Measurements from ENCODE around the gene GABRB3.

GRCh38 chr15:26648676-26649075, 124.2 kb downstream of the GABRB3 start:
- TF ChIP-seq CTCF (IDR thresholded peaks at IDR 0.05; ENCODE audit: poor library complexity, severe bottlenecking), result no peak
- TF ChIP-seq TAF1 (IDR thresholded peaks at IDR 0.05; ENCODE audit: low read depth), result no peak
- TF ChIP-seq EP300 (conservative IDR thresholded peaks at IDR 0.05; ENCODE audit: poor library complexity, severe bottlenecking), result no peak
- no peak for TF ChIP-seq POLR2AphosphoS5 (IDR thresholded peaks at IDR 0.05)
